Endodermal cell (in vitro differentiated cells): ENCODE data around the gene BCORL1. TPM values are rescaled to one million over a fixed set of nuclear protein-coding genes. Genes with fewer than 3 reads are reported as not detected.

Source experiments
- DNase-seq: peaks from one replicate; pipeline ENCODE4 v3.0.0-alpha.2; 2017
- H3K27ac ChIP-seq: 2 replicates; pipeline ENCODE4 v1.5.1; 2013; ENCODE audit warnings: mild to moderate bottlenecking, low read depth, low read length, moderate library complexity
- H3K27me3 ChIP-seq: 2 replicates; pipeline ENCODE4 v1.6.1; 2013; ENCODE audit warnings: mild to moderate bottlenecking, low read length, moderate library complexity; ENCODE audit not compliant: insufficient read depth, control insufficient read depth, poor library complexity, severe bottlenecking
- H3K36me3 ChIP-seq: 2 replicates; pipeline ENCODE4 v1.7.0; 2013; ENCODE audit warnings: mild to moderate bottlenecking, low read length, moderate library complexity; ENCODE audit not compliant: control insufficient read depth, insufficient read depth
- H3K4me1 ChIP-seq: one replicate; pipeline ENCODE4 v1.7.0; 2013; ENCODE audit warnings: low read length; ENCODE audit not compliant: control insufficient read depth, insufficient read depth
- H3K4me3 ChIP-seq: 2 replicates; pipeline ENCODE4 v1.5.1; 2013; ENCODE audit warnings: mild to moderate bottlenecking, low read length, moderate library complexity
- H3K9ac ChIP-seq: 2 replicates; pipeline ENCODE4 v1.6.1; 2013; ENCODE audit warnings: mild to moderate bottlenecking, low read length, moderate library complexity; ENCODE audit not compliant: poor library complexity, severe bottlenecking; ENCODE audit errors: extremely low read depth
- H3K9me3 ChIP-seq: 2 replicates; pipeline ENCODE4 v1.6.1; 2013; ENCODE audit warnings: mild to moderate bottlenecking, low read length, moderate library complexity; ENCODE audit not compliant: control insufficient read depth
- H3K27ac Mint-ChIP-seq: 2 replicates; pipeline ENCODE4 v1.8.0; 2020; ENCODE audit warnings: mixed read lengths
- H3K27me3 Mint-ChIP-seq: 2 replicates; pipeline ENCODE4 v1.8.0; 2021; ENCODE audit warnings: mild to moderate bottlenecking, mixed read lengths; ENCODE audit not compliant: insufficient read depth
- H3K36me3 Mint-ChIP-seq: 2 replicates; pipeline ENCODE4 v1.8.0; 2020; ENCODE audit warnings: low read depth, mixed read lengths
- H3K4me1 Mint-ChIP-seq: 2 replicates; pipeline ENCODE4 v1.8.0; 2020; ENCODE audit warnings: mixed read lengths
- H3K4me3 Mint-ChIP-seq: 2 replicates; pipeline ENCODE4 v1.8.0; 2020; ENCODE audit warnings: mild to moderate bottlenecking, moderate library complexity, mixed read lengths
- H3K9me3 Mint-ChIP-seq: 2 replicates; pipeline ENCODE4 v1.8.0; 2020; ENCODE audit warnings: mild to moderate bottlenecking, mixed read lengths
- WGBS, 2 experiments: methylation state at CpG; one replicate each; pipeline versions ENCODE4 v1.1.5 to v1.1.7; 2013; ENCODE audit warnings: missing lambda C conversion rate in 2 of 2, mixed read lengths in 1 of 2; ENCODE audit not compliant: insufficient coverage in 1 of 2, insufficient read length in 1 of 2; 5-methylcytosine and 5-hydroxymethylcytosine counted together
- total RNA-seq, 2 donors: library from RNA; stranded (reverse); fragmentation: NEBNext Ultra II Directional in 1 of 2; extraction: Animal tissue kit (Norgen Biotek cat#: 25700) in 1 of 2; gene quantifications; 2 replicates in 1 of 2; 3 replicates in 1 of 2; pipeline ENCODE4 v1.2.1, GENCODE V29; 2021
- TF ChIP-seq, protein P1 (sequence below): fragments of 200-600 bp; sonication (generic); conservative IDR thresholded peaks from 2 replicates; pipeline ENCODE4 v1.5.0; 2021; ENCODE audit warnings: antibody characterized with exemption, mild to moderate bottlenecking

Gene BCORL1
- total RNA-seq, 2 donors from 2014 or later, result 24.5 to 29.9 TPM

DNA sequence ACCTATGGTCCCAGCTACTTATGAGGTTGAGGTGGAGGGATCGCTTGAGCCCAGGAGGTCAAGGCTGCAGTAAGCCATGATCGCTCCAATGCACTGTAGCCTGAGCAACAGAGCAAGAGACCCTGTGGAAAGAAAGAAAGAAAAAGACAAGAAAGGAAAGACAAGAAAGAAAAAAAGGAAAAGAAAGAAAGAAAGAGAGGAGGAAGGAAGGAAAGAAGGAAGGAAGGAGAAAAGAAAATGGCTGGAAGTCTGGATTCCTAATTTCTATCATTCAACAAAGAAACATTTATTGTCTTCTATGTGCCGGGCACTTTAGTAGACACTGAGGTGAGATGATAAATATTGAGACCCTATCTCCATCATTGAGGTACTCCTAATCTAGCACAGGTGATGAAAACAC is 26.8 kb upstream of the BCORL1 start:
- no peak overlapping the region for H3K9ac ChIP-seq
- no peaks in the 10 kb centered on the region for H3K36me3 ChIP-seq
- Mint-ChIP-seq H3K36me3 (no peaks in the 10 kb centered on the region), H3K27me3 (peaks cover 89% of the 10 kb centered on the region), H3K4me1 (peaks cover 6% of the 10 kb centered on the region), H3K27ac (no peak overlapping the region), H3K4me3 (no peak overlapping the region), H3K9me3 (peaks cover 38% of the 10 kb centered on the region)
- 98% methylated on average over 2 of the region's 3 CpGs; no CpG with 5 or more reads in 1 of the 2 experiments for WGBS, 2 experiments
- TF ChIP-seq, protein P1, sequence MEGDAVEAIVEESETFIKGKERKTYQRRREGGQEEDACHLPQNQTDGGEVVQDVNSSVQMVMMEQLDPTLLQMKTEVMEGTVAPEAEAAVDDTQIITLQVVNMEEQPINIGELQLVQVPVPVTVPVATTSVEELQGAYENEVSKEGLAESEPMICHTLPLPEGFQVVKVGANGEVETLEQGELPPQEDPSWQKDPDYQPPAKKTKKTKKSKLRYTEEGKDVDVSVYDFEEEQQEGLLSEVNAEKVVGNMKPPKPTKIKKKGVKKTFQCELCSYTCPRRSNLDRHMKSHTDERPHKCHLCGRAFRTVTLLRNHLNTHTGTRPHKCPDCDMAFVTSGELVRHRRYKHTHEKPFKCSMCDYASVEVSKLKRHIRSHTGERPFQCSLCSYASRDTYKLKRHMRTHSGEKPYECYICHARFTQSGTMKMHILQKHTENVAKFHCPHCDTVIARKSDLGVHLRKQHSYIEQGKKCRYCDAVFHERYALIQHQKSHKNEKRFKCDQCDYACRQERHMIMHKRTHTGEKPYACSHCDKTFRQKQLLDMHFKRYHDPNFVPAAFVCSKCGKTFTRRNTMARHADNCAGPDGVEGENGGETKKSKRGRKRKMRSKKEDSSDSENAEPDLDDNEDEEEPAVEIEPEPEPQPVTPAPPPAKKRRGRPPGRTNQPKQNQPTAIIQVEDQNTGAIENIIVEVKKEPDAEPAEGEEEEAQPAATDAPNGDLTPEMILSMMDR, result no peak
- no peaks in the 10 kb centered on the region for H3K4me1 ChIP-seq
- H3K27ac ChIP-seq, result no peak overlapping the region
- DNase-seq, result no peak
- H3K27me3 ChIP-seq, result peaks cover 72% of the 10 kb centered on the region
- no peak overlapping the region for H3K4me3 ChIP-seq
- H3K9me3 ChIP-seq, result no peaks in the 10 kb centered on the region

GRCh38 chrX:129956145-129956544 is 26.3 kb upstream of the BCORL1 start:
- no peak overlapping the region for H3K27ac Mint-ChIP-seq
- Histone ChIP-seq H3K4me3 (peak overlapping the region; percentile 56), H3K27ac (no peak overlapping the region), H3K4me1 (no peaks in the 10 kb centered on the region), H3K9me3 (no peaks in the 10 kb centered on the region), H3K27me3 (peaks cover 76% of the 10 kb centered on the region), H3K9ac (no peak overlapping the region), H3K36me3 (no peaks in the 10 kb centered on the region)
- H3K4me3 Mint-ChIP-seq, result peak overlapping the region; percentile 61
- H3K36me3 Mint-ChIP-seq, result no peaks in the 10 kb centered on the region
- peaks cover 38% of the 10 kb centered on the region for H3K9me3 Mint-ChIP-seq
- H3K27me3 Mint-ChIP-seq, result peaks cover 90% of the 10 kb centered on the region
- DNase-seq, result no peak
- peaks cover 6% of the 10 kb centered on the region for H3K4me1 Mint-ChIP-seq
- 52 to 57% methylated on average over 1 to 9 of the region's 10 CpGs for WGBS, 2 experiments
- TF ChIP-seq, protein P1, result no peak

- H3K9me3 Mint-ChIP-seq, result peaks cover 41% of the 10 kb centered on the region
- no peak for DNase-seq
- Histone ChIP-seq H3K27me3 (peaks cover 75% of the 10 kb centered on the region), H3K9ac (no peak overlapping the region), H3K4me3 (peak overlapping the region; percentile 56), H3K9me3 (no peaks in the 10 kb centered on the region), H3K27ac (no peak overlapping the region), H3K36me3 (no peaks in the 10 kb centered on the region), H3K4me1 (no peaks in the 10 kb centered on the region)
- no peak overlapping the region for H3K27ac Mint-ChIP-seq
- 4% methylated on average over 20 of the region's 20 CpGs; no CpG with 5 or more reads in 1 of the 2 experiments for WGBS, 2 experiments
- peaks cover 88% of the 10 kb centered on the region for H3K27me3 Mint-ChIP-seq
- no peaks in the 10 kb centered on the region for H3K36me3 Mint-ChIP-seq
- TF ChIP-seq, protein P1, result no peak
- peaks cover 6% of the 10 kb centered on the region for H3K4me1 Mint-ChIP-seq
- H3K4me3 Mint-ChIP-seq, result peak overlapping the region; percentile 61
These were observed 25.7 kb upstream of the BCORL1 start for GRCh38 chrX:129956765-129957164.
